Renal cortex interstitium (tissue), 11 donors: ENCODE data around the gene ZNF878. TPM values are rescaled to one million over a fixed set of nuclear protein-coding genes. Genes with fewer than 3 reads are reported as not detected.

ENCODE experiments used
- DNase-seq, 11 donors: peaks; one replicate each; pipeline ENCODE4 v3.0.0-alpha.2; 2013; ENCODE audit warnings: low read depth in 9 of 11, low spot score in 4 of 11; ENCODE audit errors: extremely low read depth in 1 of 11
- polyA plus RNA-seq, 3 donors: library from polyadenylated mRNA; unstranded; fragments of 120-200 nt; gene quantifications; one replicate each; pipeline ENCODE4 v1.2.1, GENCODE V29; 2013; ENCODE audit not compliant: insufficient read length in 3 of 3

The ZNF878 gene
- polyA plus RNA-seq, 3 donors: 1.1 to 2.0 (median 1.9) TPM

DNA sequence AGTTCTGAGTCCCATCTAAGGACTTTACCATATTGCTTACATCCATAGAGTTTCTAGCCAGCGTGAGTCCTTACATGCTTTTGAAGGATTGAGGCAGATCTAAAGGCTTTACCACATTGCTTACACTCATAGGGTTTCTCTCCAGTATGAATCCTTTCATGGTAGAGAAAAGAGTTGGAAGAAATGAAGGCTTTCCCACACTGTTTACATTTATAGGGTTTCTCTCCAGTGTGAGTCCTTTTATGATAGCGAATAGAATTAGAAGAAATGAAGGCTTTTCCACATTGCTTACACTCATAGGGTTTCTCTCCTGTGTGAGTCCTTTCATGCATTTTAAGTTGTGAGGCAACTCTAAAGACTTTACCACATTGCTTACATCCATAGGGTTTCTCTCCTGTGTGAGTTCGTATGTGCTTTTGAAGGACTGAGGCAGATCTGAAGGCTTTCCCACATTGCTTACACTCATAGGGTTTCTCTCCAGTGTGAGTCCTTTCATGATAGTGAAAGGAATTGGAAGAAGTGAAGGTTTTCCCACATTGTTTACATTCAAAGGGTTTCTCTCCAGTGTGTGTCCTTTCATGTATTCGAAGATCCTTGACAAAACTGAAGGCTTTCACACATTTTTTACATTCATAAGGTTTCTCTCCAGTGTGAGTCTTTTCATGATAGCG, 8.9 kb downstream of the ZNF878 start:
- no peak for DNase-seq

DNA sequence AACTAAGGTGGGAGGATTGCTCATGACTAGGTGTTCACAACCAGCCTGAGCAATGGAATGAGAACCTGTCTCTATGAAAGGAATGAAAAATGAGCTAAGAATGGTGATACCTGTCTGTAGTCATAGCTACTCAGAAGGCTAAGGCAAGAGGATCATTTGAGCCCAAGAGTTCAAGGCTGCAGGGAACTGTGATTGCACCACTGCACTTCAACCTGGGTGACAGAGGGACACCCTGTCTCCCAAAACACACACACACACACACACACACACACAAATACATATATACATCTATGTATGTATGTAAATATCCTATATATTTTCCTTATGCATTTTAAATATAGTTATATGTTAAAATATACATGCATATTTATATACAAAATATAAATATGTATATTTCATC, 9.9 kb downstream of the ZNF878 start:
- no peak for DNase-seq

DNA sequence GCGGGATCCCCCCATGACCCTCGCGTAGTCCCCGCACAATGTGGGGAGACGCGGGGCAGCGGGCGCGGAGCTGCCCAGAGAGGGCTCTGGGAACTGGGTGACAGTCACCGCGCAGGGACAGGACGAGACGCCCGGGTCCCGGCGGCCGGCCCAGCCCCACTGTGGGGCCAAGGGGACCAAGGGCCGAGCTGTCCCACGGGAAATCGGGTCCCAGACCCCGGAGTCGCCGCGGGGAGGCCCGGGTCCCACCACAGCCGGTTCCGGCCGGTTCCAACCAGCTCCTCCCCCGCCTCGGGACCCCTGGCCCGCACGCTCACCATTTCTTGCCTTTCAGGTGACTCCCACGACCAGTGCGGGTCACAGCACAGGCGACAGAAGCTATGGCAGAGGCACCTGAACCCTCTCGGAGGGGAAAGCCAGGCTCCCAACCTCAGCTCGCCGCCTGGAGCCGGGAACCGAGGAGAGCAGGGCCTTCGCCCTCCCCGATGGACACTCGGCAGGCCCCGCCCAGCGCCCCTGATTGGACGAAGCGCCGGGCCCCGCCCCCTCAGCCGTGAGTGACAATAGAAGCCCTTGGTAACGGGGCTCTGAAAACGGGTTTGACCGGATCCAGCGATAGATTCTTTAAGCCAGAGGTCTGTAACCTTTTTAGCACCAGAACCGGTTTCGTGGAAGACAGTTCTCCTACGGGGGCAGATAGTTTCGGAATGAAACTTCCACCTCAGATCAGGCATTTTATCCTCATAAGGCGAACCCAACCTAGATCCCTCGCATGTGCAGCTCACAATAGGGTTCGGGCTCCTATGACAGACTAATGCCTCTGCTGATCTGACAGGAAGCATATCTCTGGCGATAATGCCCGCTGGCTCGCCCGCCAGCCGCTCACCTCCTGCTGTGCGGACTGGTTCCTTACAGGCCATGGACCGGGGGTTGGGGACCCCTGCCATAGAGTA, 17.3 kb downstream of the ZNF878 start, which contains the start of gene ZNF433:
Gene ZNF433 (minus strand): TSS at position 460 of the 953 bp plus-strand sequence. CDS start 140 bp downstream, at position 320.
- DNase-seq: peak in 10 of 11 donors; percentile 86 to 95 (median 90)

DNA sequence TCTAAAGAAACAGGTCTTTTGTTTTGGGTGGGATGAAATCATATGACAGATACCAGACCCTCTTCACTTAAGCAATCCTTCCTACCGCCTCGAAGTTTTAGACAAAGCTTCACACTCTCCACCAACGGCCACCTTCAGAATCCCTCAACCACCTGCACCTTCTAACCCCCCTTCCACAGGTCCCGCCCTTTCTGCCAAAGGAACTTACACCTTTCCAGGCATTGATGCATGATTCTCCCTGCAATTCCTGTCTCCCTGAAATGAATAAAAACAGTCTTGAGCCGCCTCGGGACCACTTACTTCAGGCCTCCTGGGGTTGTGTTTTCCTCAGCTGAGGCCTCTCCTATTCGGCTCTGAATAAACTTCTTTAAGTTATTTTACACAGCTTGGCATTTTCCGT, 18.1 kb downstream of the ZNF878 start:
- DNase-seq: peak in 1 of 11 donors; percentile 18

DNA sequence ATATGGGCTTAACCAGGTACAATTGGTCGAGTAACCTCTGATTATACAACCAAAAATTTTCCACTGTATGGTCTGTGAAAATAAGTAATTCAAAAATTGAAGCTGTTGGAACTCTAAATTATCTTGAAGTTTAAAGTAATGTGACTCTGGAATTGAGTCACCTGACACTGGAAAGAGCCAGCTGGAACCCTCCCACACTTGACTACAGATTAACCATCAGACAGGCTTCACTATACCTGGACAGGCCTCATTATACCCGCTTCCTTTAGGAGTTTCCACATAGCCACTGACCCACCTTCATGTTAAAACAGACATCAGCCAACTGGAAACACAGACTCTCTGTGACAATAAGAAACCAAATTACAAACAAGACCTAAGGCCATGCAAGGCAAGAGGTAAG, 18.6 kb downstream of the ZNF878 start:
- peak in 3 of 11 donors; percentile 30 to 32 (median 31) for DNase-seq

DNA sequence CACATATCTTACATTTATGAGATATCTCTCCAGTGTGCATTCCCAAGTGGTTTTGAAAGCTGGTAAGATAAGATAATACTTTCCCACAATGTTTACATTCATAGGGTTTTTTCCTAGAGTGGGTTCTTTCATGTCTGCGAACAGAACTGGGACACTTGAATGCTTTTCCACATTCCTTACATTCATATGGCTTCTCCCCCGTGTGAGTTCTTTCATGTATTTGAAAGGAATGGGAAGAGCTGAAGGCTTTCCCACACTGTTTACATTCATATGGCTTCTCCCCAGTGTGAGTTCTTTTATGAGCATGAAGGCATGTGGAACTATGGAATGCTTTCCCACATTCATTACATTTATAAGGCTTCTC, 37.0 kb downstream of the ZNF878 start:
- DNase-seq: no peak

DNA sequence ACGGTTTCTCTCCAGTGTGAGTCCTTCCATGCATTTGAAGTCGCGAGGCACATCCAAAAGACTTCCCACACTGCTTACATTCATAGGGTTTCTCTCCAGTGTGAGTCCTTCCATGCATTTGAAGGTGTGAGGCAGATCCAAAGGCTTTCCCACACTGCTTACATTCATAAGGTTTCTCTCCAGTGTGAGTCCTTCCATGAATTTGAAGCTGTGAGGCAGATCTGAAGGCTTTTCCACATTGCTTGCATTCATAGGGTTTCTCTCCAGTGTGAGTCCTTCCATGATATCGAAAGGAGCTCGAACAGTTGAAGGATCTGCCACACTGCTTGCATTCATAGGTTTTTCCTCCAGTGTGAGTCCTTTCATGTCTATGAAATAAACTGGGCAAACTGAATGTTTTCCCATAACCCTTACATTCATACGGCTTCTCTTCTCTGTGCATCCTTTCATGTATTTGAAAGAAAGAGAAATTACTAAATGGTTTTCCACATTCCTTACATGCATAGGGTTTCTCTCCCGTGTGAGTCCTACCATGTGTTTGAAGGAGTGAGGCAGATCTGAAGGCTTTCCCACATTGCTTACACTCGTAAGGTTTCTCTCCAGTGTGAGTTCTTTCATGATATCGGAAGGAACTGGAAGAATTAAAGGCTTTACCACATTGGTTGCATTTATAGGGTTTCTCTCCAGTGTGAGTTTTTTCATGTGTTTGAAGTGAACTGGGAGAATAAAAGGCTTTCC, 37.6 kb downstream of the ZNF878 start:
- no peak for DNase-seq

DNA sequence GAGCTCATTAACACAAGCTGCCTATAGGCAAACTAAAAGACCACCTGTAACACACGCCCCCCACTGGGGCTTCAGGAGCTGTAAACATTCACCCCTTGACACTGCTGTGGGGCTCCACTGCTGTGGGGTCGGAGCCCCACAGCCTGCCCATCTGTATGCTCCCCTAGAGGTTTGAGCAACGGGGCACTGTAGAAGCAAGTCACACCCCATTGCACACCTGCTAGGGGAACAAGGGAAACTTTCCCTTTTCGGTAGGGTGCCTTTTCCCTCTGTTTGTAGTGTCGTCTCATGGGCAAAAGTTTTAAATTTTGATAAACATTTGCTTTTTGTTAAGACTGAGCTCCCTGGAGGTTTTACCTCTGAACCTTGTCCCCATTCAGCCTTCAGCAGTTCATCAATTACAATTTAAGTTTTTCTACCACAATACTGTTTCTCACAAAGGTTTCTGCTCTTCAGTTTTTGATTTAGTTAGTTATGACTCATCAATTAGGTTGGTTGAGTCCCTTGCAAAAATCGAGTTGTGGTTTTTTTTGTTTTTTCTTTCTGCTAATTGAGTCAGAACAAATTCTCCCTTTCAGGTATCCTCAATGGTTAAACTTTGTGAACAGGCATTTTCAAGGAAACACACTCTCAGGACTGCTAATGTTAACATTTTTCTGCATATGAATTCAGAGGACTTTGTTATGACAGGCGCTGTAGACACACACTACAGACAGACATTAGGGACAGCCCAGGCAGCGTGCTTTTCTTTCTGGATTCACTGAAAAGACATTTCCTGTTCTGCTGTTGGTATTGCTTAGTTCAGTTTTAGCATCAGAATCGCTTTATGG, 52.4 kb downstream of the ZNF878 start:
- DNase-seq: no peak

DNA sequence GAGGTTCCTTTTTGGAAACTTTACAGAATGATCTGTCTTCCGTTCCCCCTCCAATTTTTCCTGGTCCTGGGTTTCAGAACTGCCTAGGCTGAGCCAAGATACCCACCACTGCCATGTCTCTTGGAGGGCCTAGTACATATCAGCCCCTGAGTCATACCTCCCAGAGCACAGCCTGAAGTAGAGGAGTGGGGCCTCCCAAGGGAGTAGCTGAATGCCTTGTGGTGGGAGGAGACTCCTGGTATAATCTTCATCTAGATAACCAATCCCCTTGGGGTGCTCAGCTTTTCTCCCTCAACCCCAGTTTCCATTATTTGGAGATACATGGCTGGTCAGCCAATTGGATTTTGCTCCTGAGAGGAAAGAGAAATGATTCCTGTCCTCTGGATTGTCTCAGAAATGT, 57.6 kb downstream of the ZNF878 start:
- DNase-seq: no peak

Other genes starting within 250 kb of the ZNF878 start
- gene ZNF440, start 238.7 kb downstream of the ZNF878 start, polyA plus RNA-seq: 10 to 100 TPM; 12.7 to 21.5 (median 15.6) TPM
- gene ZNF439, start 204.2 kb downstream of the ZNF878 start, polyA plus RNA-seq: 10 to 100 TPM; 17.5 to 27.4 (median 24.0) TPM
- gene ZNF69, start 165.2 kb downstream of the ZNF878 start, polyA plus RNA-seq: 10 to 100 TPM; 17.4 to 27.5 (median 19.1) TPM
- gene ZNF700, start 127.9 kb downstream of the ZNF878 start, polyA plus RNA-seq: 10 to 100 TPM; 13.1 to 25.3 (median 18.3) TPM
- 10 to 100 TPM in 1 of 3 donors, 1 to 10 TPM in 2; 6.6 to 11.7 (median 9.1) TPM for gene ZNF763, start 87.9 kb downstream of the ZNF878 start, polyA plus RNA-seq
- 10 to 100 TPM; 14.3 to 21.8 (median 17.9) TPM for gene ZNF433, start 17.3 kb downstream of the ZNF878 start, polyA plus RNA-seq
- 10 to 100 TPM; 27.1 to 30.2 (median 29.8) TPM for gene ZNF844, start 11.8 kb upstream of the ZNF878 start, polyA plus RNA-seq
- gene ZNF20, start 87.4 kb upstream of the ZNF878 start, polyA plus RNA-seq: 1 to 10 TPM; 7.2 to 8.6 (median 7.9) TPM
- gene ZNF625, start 103.8 kb upstream of the ZNF878 start, polyA plus RNA-seq: 10 to 100 TPM; 16.4 to 19.6 (median 18.4) TPM
- 10 to 100 TPM; 16.3 to 18.9 (median 18.4) TPM for gene ZNF136, start 110.1 kb upstream of the ZNF878 start, polyA plus RNA-seq
- 10 to 100 TPM; 44.3 to 56.0 (median 52.8) TPM for gene ZNF44, start 241.9 kb upstream of the ZNF878 start, polyA plus RNA-seq